DMS153 treated with DMSO at 0.1 percent for 48 hours (cell line): ENCODE measurements around the gene TMEM62.
"Not testable (repeated sequence)": the region's sequence is repeated elsewhere in the genome, so short reads cannot be mapped to it uniquely, and the experiment has no call there.

Experiments used
- DNase-seq: peaks from one replicate; lab custom pipeline; 2025; ENCODE audit not compliant: unreplicated experiment; lab: John Stamatoyannopoulos, UW

Gene TMEM62

GRCh38 chr15:43208052-43209002 lies 74.9 kb downstream of the TMEM62 start:
- no peak for DNase-seq

DNA sequence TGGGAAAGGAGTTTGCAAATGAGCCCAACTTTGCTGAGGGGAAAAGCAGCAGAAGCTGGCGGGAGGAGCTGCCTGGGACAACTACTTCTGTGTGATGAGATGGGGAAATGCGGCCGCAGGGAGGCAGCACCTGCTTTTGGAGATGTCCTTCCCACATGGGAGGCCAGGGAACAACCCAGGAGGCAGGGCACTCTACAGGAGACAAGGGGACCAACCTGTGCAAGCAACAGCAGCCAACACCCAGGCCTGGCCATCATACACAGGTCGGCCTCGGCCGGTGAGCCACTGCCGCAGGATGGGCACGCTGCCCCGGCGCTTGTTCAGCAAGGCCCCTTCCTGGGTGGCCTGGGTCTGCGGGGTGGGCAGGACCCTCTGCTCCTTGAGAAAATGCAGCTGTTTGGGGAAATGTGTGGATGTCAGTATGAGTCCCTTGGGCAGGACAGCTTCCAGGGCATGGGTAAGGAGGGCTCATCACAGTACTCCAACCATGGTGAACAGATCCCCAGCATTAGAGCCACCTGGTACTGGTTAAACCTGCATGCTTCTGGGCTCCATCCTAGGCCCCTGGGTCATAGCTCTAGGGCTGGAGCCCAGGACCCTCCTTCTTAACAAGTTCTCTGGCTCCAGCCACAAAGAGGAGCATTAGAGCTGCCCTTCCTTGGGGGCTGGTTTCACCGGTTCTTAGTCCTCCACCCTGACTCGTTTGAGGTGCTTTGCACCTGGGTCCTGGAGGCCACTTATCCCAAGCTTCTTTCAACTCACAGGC lies 75.9 kb downstream of the TMEM62 start:
- DNase-seq = no peak

DNA sequence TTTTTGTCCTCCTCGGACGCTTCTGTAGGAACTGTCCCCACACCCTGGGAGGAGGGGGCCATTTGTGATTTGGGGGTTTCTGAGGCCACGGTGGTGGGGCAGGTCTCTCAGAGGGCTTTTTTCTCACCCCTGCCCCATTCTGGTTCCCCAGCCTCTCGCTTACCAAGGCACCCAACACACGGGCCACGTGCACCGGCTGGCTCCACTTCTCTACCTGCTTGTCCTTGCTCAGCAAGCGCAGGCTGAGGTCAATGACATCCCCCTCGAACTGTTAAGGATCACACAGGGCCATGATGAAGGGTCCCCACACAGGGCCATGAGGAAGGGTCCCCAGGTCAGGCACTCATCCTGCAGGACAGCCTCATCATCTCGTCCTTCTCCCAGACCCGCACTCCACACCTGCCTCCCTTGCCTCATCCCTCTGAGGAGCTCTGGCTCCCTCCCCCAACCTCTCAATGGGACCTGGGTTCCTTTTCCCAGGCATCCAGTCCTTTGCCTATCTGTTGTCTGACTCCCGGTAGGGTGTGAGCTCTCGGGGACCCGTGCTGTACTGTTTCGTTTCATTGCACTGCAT lies 76.9 kb downstream of the TMEM62 start:
- no peak for DNase-seq

DNA sequence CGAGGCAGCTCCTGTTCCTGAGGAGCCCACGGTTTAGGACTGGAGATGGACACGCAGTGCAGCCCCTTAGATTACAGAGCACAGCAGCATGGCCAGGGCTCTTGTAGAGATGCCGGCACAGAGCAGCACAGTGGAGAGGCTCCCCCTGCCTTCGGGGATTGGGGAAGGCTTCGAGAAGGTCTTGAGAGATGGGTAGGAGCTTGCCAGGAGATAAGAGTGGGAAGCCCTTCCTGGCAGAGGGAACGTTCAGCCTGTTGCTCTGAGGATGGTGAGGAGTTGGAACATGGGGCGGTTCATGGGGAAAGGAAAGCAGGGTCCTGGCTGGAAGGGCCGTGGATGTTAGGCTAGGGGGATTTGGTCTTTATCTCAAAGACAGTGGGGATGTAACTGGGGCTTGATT lies 77.4 kb downstream of the TMEM62 start:
- no peak for DNase-seq

DNA sequence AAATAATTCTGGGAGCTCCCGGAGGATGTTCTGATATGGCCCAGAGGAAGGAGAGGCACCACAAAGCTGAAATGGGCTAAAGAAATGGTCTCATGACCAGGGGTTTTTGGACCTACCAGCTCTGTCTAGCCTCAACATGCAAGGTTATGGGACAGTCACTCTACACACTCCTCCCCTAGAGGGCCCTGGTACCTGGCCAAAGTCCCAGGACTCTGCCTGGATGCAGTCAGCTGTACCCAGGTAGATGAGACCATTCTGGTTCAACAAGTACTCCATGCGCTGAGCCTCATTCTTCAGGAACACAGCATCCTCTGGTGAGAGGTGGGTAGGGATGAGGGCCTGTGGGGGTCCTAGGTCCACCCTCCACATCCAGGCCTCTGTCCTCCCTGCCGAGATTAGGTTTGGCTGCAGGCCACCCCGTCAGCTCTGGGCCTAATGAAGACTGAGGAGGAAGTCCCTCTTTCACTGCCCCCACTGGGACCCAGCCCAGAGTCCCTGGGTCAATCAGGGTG lies 77.9 kb downstream of the TMEM62 start:
- no peak for DNase-seq

GRCh38 chr15:43212299-43212698 lies 78.9 kb downstream of the TMEM62 start:
- no peak for DNase-seq

GRCh38 chr15:43212951-43213350 lies 79.6 kb downstream of the TMEM62 start:
- no peak for DNase-seq

DNA sequence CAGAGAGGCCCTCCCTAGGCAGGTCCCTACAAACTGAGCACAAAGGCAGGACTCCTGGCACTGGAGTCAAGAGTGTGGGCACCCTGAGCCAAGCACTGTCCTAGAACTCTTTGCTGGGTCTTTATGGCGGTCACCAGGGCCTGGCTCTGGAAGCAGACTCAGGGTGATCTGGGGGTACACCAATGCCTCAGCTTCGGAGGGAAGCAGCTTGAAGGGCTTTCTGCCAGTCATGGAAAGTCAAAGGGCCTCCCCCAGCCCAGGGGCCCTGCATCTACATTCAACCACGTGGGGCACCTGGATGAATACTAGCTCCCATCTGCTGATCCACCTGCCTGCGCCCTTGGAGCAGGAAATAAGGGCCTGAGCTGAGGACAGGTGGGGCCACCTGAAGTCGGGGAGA lies 80.1 kb downstream of the TMEM62 start:
- DNase-seq = no peak

DNA sequence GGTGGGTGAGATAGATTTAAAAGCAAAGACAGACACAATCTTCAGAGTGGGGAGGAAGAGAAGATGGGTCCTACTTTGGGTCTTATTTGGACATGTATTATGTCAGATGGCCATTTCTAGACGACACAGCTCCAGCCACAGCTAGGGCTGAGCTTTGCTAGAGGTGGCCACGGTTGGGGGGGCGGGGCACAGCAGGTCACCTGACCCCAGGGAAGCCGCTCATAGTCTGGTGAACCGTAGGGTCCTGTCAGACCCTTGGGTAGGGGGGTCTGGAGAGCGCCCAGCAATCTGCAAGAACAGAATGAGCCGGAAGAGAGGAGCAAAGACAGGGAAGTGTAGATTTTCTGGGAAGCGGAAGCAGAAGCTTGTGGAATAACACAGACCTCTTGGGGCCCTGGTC lies 80.8 kb downstream of the TMEM62 start:
- DNase-seq = no peak

GRCh38 chr15:43214592-43215295 lies 81.4 kb downstream of the TMEM62 start:
- no peak for DNase-seq

- no peak for DNase-seq
These were observed 82.6 kb downstream of the TMEM62 start for GRCh38 chr15:43215961-43216360.

GRCh38 chr15:43218908-43219706 lies 85.7 kb downstream of the TMEM62 start:
- no peak for DNase-seq

- DNase-seq = no peak
These were observed 86.8 kb downstream of the TMEM62 start for GRCh38 chr15:43219929-43220928.

- DNase-seq = no peak
These were observed 87.6 kb downstream of the TMEM62 start, which contains the start of gene EPB42 for GRCh38 chr15:43220991-43221403. EPB42 (minus strand) TSS chr15:43221018; CDS start chr15:43220825, 193 bp downstream.

DNA sequence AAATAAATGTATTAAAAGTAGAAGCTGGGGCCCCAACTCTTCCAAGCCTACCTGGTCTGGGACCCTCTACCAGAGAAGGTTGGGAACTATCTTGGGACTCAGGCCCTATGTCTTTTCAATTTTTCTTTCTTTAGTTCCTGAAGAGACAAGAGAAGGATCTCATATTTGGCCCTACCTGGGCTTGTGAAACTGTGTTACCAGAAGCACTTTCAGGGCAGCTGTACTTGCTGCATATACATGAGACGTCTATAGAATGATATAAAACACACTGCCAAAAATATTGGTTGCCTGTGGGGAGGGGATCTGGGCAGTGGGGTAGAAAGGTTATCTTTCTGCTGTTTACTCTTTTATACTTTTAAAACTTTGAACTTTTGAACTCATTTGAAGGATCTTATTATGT lies 88.0 kb downstream of the TMEM62 start:
- no peak for DNase-seq

- DNase-seq = no peak
These were observed 92.0 kb downstream of the TMEM62 start for GRCh38 chr15:43225201-43225949.

- not testable (repeated sequence) for DNase-seq
These were observed 92.5 kb downstream of the TMEM62 start for GRCh38 chr15:43225950-43226255.
